Gastroesophageal sphincter (tissue), 4 donors: ENCODE results near the gene CNMD. TPM values are rescaled to one million over a fixed set of nuclear protein-coding genes. Genes with fewer than 3 reads are reported as not detected.

Source experiments
- ATAC-seq: fragments of 150-250 bp; one replicate; pipeline ENCODE4 v1.9.1; 2016; ENCODE audit warnings: mild to moderate bottlenecking, moderate library complexity
- H3K27ac ChIP-seq, 4 donors: fragments of 200-600 bp; sonication (generic) in 3 of 4; 1 replicate in 3 of 4; 2 replicates in 1 of 4; pipeline ENCODE4 v1.5.1; 2016 to 2019
- H3K27me3 ChIP-seq: fragments of 200-600 bp; sonication (generic); one replicate; pipeline ENCODE4 v1.5.1; 2019
- H3K36me3 ChIP-seq, 2 donors: fragments of 200-600 bp; sonication (generic); one replicate each; pipeline ENCODE4 v1.5.1; 2019; ENCODE audit warnings: control low read depth in 1 of 2
- H3K4me1 ChIP-seq, 3 donors: fragments of 200-600 bp; sonication (generic); 1 replicate in 2 of 3; 2 replicates in 1 of 3; pipeline ENCODE4 v1.5.1; 2016 to 2019; ENCODE audit warnings: control low read depth in 2 of 3
- H3K4me3 ChIP-seq, 2 donors: fragments of 200-600 bp; sonication (generic); one replicate each; pipeline ENCODE4 v1.5.1; 2019; ENCODE audit warnings: mild to moderate bottlenecking in 1 of 2, moderate library complexity in 1 of 2
- H3K9me3 ChIP-seq, 3 donors: fragments of 200-600 bp; sonication (generic); one replicate each; pipeline ENCODE4 v1.5.1; 2017 to 2019; ENCODE audit warnings: control low read depth in 2 of 3
- EP300 ChIP-seq: sonication (generic); formaldehyde crosslinking; IDR thresholded peaks from one replicate; pipeline ENCODE4 v1.6.1; 2017; ENCODE audit warnings: antibody characterized with exemption, mild to moderate bottlenecking
- POLR2A ChIP-seq, 2 donors: fragments of 450-650 bp; IDR thresholded peaks; one replicate each; pipeline ENCODE4 v1.6.1; 2017; ENCODE audit warnings: antibody characterized with exemption in 2 of 2, mild to moderate bottlenecking in 2 of 2, moderate library complexity in 1 of 2
- POLR2AphosphoS5 ChIP-seq: sonication (generic); formaldehyde crosslinking; IDR thresholded peaks from one replicate; pipeline ENCODE4 v1.6.1; 2017; ENCODE audit warnings: antibody characterized with exemption
- WGBS, 2 donors: methylation state at CpG; one replicate each; pipeline ENCODE4 v1.1.5; 2018; ENCODE audit warnings: low coverage in 1 of 2; 5-methylcytosine and 5-hydroxymethylcytosine counted together
- total RNA-seq, 4 donors: library from RNA; depleted of rRNA; stranded (reverse); fragments of >200 nt; gene quantifications; one replicate each; pipeline ENCODE4 v1.1.0, GENCODE V29; 2016
- TF ChIP-seq, protein P1 (sequence below), 4 experiments: fragments of 200-600 bp in 2 of 4; fragments of 450-650 bp in 2 of 4; sonication (generic) in 1 of 4; IDR thresholded peaks; one replicate each; pipeline ENCODE4 v1.5.1; 2017 to 2019; ENCODE audit warnings: antibody characterized with exemption in 4 of 4, mild to moderate bottlenecking in 2 of 4, moderate library complexity in 2 of 4

Gene CNMD
- total RNA-seq, 4 donors from 2014 or later: not detected

GRCh38 chr13:52749419-52749818, 9.8 kb upstream of the CNMD start:
- WGBS, 2 donors: 15 to 20% methylated on average over 5 of the region's 5 CpGs
- no peak for ATAC-seq
- H3K27me3 ChIP-seq: peaks cover 41% of the 10 kb centered on the region
- H3K4me3 ChIP-seq: no peak overlapping the region
- TF ChIP-seq, protein P1, sequence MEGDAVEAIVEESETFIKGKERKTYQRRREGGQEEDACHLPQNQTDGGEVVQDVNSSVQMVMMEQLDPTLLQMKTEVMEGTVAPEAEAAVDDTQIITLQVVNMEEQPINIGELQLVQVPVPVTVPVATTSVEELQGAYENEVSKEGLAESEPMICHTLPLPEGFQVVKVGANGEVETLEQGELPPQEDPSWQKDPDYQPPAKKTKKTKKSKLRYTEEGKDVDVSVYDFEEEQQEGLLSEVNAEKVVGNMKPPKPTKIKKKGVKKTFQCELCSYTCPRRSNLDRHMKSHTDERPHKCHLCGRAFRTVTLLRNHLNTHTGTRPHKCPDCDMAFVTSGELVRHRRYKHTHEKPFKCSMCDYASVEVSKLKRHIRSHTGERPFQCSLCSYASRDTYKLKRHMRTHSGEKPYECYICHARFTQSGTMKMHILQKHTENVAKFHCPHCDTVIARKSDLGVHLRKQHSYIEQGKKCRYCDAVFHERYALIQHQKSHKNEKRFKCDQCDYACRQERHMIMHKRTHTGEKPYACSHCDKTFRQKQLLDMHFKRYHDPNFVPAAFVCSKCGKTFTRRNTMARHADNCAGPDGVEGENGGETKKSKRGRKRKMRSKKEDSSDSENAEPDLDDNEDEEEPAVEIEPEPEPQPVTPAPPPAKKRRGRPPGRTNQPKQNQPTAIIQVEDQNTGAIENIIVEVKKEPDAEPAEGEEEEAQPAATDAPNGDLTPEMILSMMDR (IDR thresholded peaks at IDR 0.05): no peak
- TF ChIP-seq POLR2AphosphoS5: no peak
- no peak for TF ChIP-seq POLR2A (IDR thresholded peaks at IDR 0.05)
- TF ChIP-seq EP300: no peak
- H3K36me3 ChIP-seq: no peaks in the 10 kb centered on the region
- H3K4me1 ChIP-seq: no peaks in the 10 kb centered on the region
- H3K27ac ChIP-seq: no peak overlapping the region
- no peaks in the 10 kb centered on the region for H3K9me3 ChIP-seq

GRCh38 chr13:52746141-52746540, 6.5 kb upstream of the CNMD start:
- 40 to 63% methylated on average over 2 to 3 of the region's 3 CpGs for WGBS, 2 donors
- Histone ChIP-seq H3K4me1 (no peaks in the 10 kb centered on the region), H3K9me3 (peaks cover 0 to 6% (median 0%) of the 10 kb centered on the region in 3 donors), H3K27me3 (peaks cover 61% of the 10 kb centered on the region), H3K4me3 (no peak overlapping the region), H3K36me3 (no peaks in the 10 kb centered on the region), H3K27ac (no peak overlapping the region)
- TF ChIP-seq POLR2AphosphoS5 (no peak), EP300 (no peak), POLR2A (IDR thresholded peaks at IDR 0.05) (no peak)
- TF ChIP-seq, protein P1 (IDR thresholded peaks at IDR 0.05): no peak
- ATAC-seq: no peak

GRCh38 chr13:52744842-52745375, 5.3 kb upstream of the CNMD start:
- no peak for ATAC-seq
- Histone ChIP-seq H3K9me3 (peaks cover 0 to 6% (median 0%) of the 10 kb centered on the region in 3 donors), H3K36me3 (no peaks in the 10 kb centered on the region), H3K4me1 (no peaks in the 10 kb centered on the region), H3K4me3 (no peak overlapping the region), H3K27me3 (peaks cover 61% of the 10 kb centered on the region), H3K27ac (no peak overlapping the region)
- no peak for TF ChIP-seq POLR2AphosphoS5
- no peak for TF ChIP-seq EP300
- no peak for TF ChIP-seq POLR2A (IDR thresholded peaks at IDR 0.05)
- TF ChIP-seq, protein P1 (IDR thresholded peaks at IDR 0.05): no peak
- WGBS, 2 donors: 39 to 61% methylated on average over 4 to 6 of the region's 6 CpGs

DNA sequence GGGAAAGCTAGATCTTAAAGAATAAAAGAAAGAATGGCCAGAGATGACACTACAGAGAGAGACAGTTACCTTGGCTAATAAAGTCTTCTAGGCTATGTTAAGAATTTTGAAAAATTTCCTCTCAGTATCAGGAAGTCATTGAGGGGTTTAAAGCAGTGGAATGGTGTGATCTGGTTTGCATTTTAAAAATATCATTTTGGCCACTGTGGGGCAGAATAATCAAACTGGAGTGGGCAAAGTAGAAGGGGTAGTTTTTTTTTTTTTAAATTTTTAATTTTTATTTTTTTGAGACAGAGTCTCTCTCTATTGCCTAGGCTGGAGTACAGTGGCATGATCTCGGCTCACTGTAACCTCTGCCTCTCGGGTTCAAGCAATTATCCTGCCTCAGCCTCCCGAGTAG, 4.4 kb upstream of the CNMD start:
- WGBS, 2 donors: 95% methylated on average over 3 of the region's 3 CpGs
- no peak for ATAC-seq
- peaks cover 0 to 8% (median 0%) of the 10 kb centered on the region in 3 donors for H3K4me1 ChIP-seq
- peaks cover 0 to 6% (median 0%) of the 10 kb centered on the region in 3 donors for H3K9me3 ChIP-seq
- no peak for TF ChIP-seq EP300
- TF ChIP-seq POLR2A (IDR thresholded peaks at IDR 0.05): no peak
- no peak for TF ChIP-seq POLR2AphosphoS5
- TF ChIP-seq, protein P1 (IDR thresholded peaks at IDR 0.05): no peak
- peaks cover 61% of the 10 kb centered on the region for H3K27me3 ChIP-seq
- H3K27ac ChIP-seq: no peak overlapping the region
- no peaks in the 10 kb centered on the region for H3K36me3 ChIP-seq
- H3K4me3 ChIP-seq: no peak overlapping the region

DNA sequence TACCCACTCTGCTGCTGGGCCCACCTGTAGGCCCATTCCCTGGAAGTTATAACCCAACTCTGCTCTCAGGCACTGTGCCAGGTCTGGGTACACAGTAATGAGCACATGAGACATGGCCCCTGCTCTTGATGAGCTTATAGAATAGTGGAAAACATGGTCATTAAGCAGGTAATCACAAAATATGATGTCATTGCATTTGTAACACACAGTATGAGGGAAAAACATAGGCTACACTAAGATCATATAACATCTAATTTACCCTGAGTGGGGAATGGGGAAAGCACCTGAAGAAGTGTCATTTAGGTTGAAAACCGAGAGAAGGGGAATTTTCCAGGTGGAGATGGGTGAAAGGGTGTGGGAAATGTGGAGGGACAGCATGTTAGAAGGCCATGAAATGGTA, 3.9 kb upstream of the CNMD start:
- 80% methylated on average over 1 of the region's 1 CpG for WGBS, 2 donors
- H3K9me3 ChIP-seq: peaks cover 0 to 6% (median 0%) of the 10 kb centered on the region in 3 donors

More for the DNA sequence above, 3.9 kb upstream of the CNMD start:
- peaks cover 62% of the 10 kb centered on the region for H3K27me3 ChIP-seq
- H3K36me3 ChIP-seq: no peaks in the 10 kb centered on the region
- peaks cover 0 to 12% (median 0%) of the 10 kb centered on the region in 3 donors for H3K4me1 ChIP-seq
- ATAC-seq: no peak
- TF ChIP-seq, protein P1 (IDR thresholded peaks at IDR 0.05): no peak
- TF ChIP-seq POLR2AphosphoS5: no peak
- TF ChIP-seq EP300: no peak
- no peak for TF ChIP-seq POLR2A (IDR thresholded peaks at IDR 0.05)
- no peak overlapping the region for H3K27ac ChIP-seq
- H3K4me3 ChIP-seq: no peak overlapping the region
